HEK293 (cell line): ENCODE results near the gene NEURL2.

Experiments used
- CTCF ChIA-PET: fragments of 350-600 bp; formaldehyde crosslinking; extraction: SDS; loops from one replicate; lab custom pipeline; 2021; ENCODE audit warnings: antibody characterized with exemption; lab: Yijun Ruan, JAX
- POLR2A ChIA-PET: fragments of 300-600 bp; formaldehyde crosslinking; extraction: SDS; loops from one replicate; lab custom pipeline; 2020; ENCODE audit warnings: antibody characterized with exemption, inconsistent platforms; lab: Yijun Ruan, JAX
- H3K27ac ChIP-seq: fragments of 200-500 bp; sonication (Bioruptor generic); 2 replicates; pipeline ENCODE4 v1.5.1; 2014; ENCODE audit warnings: low read depth, low read length, control low read depth, inconsistent platforms; ENCODE audit errors: extremely low read depth
- H3K36me3 ChIP-seq, 2 experiments: fragments of 200-500 bp in 1 of 2; sonication (Bioruptor generic) in 1 of 2; 1 replicate in 1 of 2; 2 replicates in 1 of 2; pipeline ENCODE4 v1.5.1; 2014 to 2017; ENCODE audit warnings: inconsistent platforms in 2 of 2, low read length in 2 of 2; ENCODE audit not compliant: control insufficient read depth in 2 of 2, insufficient read depth in 1 of 2
- H3K4me1 ChIP-seq: fragments of 200-500 bp; sonication (Bioruptor generic); 2 replicates; pipeline ENCODE4 v1.5.1; 2014; ENCODE audit warnings: mild to moderate bottlenecking, low read length, inconsistent platforms; ENCODE audit not compliant: control insufficient read depth, insufficient read depth
- H3K4me3 ChIP-seq: 2 replicates; pipeline ENCODE4 v1.5.1; 2011; ENCODE audit warnings: low read depth, mild to moderate bottlenecking, control low read depth, low read length, moderate library complexity
- H3K9me3 ChIP-seq: fragments of 200-500 bp; sonication (Bioruptor generic); 2 replicates; pipeline ENCODE4 v1.5.1; 2014; ENCODE audit warnings: low read depth, low read length, inconsistent platforms; ENCODE audit not compliant: control insufficient read depth, insufficient read depth
- KLF16 ChIP-seq: fragments of 450-650 bp; formaldehyde crosslinking; IDR thresholded peaks from 2 replicates; pipeline ENCODE4 v1.5.1; 2017; ENCODE audit warnings: missing biosample characterization, missing genetic modification characterization
- SCRT2 ChIP-seq: fragments of 450-650 bp; formaldehyde crosslinking; IDR thresholded peaks from 2 replicates; pipeline ENCODE4 v1.5.1; 2016; ENCODE audit warnings: missing biosample characterization, missing genetic modification characterization
- SP3 ChIP-seq: fragments of 450-650 bp; formaldehyde crosslinking; IDR thresholded peaks from 2 replicates; pipeline ENCODE4 v1.5.1; 2016; ENCODE audit warnings: missing biosample characterization, missing genetic modification characterization
- ZBTB8A ChIP-seq: fragments of 450-650 bp; formaldehyde crosslinking; IDR thresholded peaks from 2 replicates; pipeline ENCODE4 v1.5.1; 2016; ENCODE audit warnings: missing biosample characterization, missing genetic modification characterization
- ZFP37 ChIP-seq: fragments of 450-650 bp; formaldehyde crosslinking; IDR thresholded peaks from 2 replicates; pipeline ENCODE4 v1.5.1; 2016; ENCODE audit warnings: missing biosample characterization, missing genetic modification characterization
- ZIC2 ChIP-seq: fragments of 450-650 bp; formaldehyde crosslinking; IDR thresholded peaks from 2 replicates; pipeline ENCODE4 v1.5.1; 2016; ENCODE audit warnings: missing biosample characterization, missing genetic modification characterization
- ZNF10 ChIP-seq: fragments of 450-650 bp; formaldehyde crosslinking; IDR thresholded peaks from 2 replicates; pipeline ENCODE4 v1.5.1; 2017; ENCODE audit warnings: missing biosample characterization, missing genetic modification characterization
- ZNF132 ChIP-seq: fragments of 450-650 bp; formaldehyde crosslinking; IDR thresholded peaks from 2 replicates; pipeline ENCODE4 v1.5.1; 2017; ENCODE audit warnings: missing biosample characterization, missing genetic modification characterization, borderline replicate concordance
- ZNF140 ChIP-seq: fragments of 450-650 bp; formaldehyde crosslinking; IDR thresholded peaks from 2 replicates; pipeline ENCODE4 v1.5.1; 2016; ENCODE audit warnings: missing biosample characterization, missing genetic modification characterization
- ZNF169 ChIP-seq: fragments of 450-650 bp; formaldehyde crosslinking; IDR thresholded peaks from 2 replicates; pipeline ENCODE4 v1.5.1; 2016; ENCODE audit warnings: missing biosample characterization, missing genetic modification characterization
- ZNF184 ChIP-seq: fragments of 450-650 bp; IDR thresholded peaks from 2 replicates; pipeline ENCODE4 v1.5.1; 2018; ENCODE audit warnings: missing biosample characterization, mild to moderate bottlenecking, missing genetic modification characterization
- ZNF202 ChIP-seq: fragments of 450-650 bp; formaldehyde crosslinking; IDR thresholded peaks from 2 replicates; pipeline ENCODE4 v1.5.1; 2016; ENCODE audit warnings: missing biosample characterization, missing genetic modification characterization, borderline replicate concordance
- ZNF223 ChIP-seq: fragments of 450-650 bp; formaldehyde crosslinking; IDR thresholded peaks from 2 replicates; pipeline ENCODE4 v1.5.1; 2016; ENCODE audit warnings: missing biosample characterization, missing genetic modification characterization
- ZNF311 ChIP-seq: fragments of 450-650 bp; formaldehyde crosslinking; IDR thresholded peaks from 2 replicates; pipeline ENCODE4 v1.5.1; 2017; ENCODE audit warnings: missing biosample characterization, missing genetic modification characterization, borderline replicate concordance
- ZNF335 ChIP-seq: fragments of 450-650 bp; formaldehyde crosslinking; conservative IDR thresholded peaks from 2 replicates; pipeline ENCODE4 v1.5.1; 2016; ENCODE audit warnings: missing biosample characterization, missing genetic modification characterization
- ZNF433 ChIP-seq: fragments of 450-650 bp; formaldehyde crosslinking; IDR thresholded peaks from 2 replicates; pipeline ENCODE4 v1.5.1; 2016; ENCODE audit warnings: missing biosample characterization, missing genetic modification characterization, low read depth
- ZNF501 ChIP-seq: fragments of 450-650 bp; formaldehyde crosslinking; IDR thresholded peaks from 2 replicates; pipeline ENCODE4 v1.5.1; 2016; ENCODE audit warnings: missing biosample characterization, missing genetic modification characterization
- ZNF843 ChIP-seq: fragments of 450-650 bp; formaldehyde crosslinking; IDR thresholded peaks from 2 replicates; pipeline ENCODE4 v1.5.1; 2016; ENCODE audit warnings: missing biosample characterization, missing genetic modification characterization
- ZSCAN16 ChIP-seq: fragments of 450-650 bp; formaldehyde crosslinking; IDR thresholded peaks from 2 replicates; pipeline ENCODE4 v1.5.1; 2016; ENCODE audit warnings: missing biosample characterization, missing genetic modification characterization
- ZXDB ChIP-seq: fragments of 450-650 bp; formaldehyde crosslinking; IDR thresholded peaks from 2 replicates; pipeline ENCODE4 v1.5.1; 2016; ENCODE audit warnings: missing biosample characterization, missing genetic modification characterization
- TF ChIP-seq, protein P1 (sequence below): fragments of 450-650 bp; formaldehyde crosslinking; IDR thresholded peaks from 2 replicates; pipeline ENCODE4 v1.5.1; 2016; ENCODE audit warnings: missing biosample characterization, missing genetic modification characterization
- TF ChIP-seq, protein P2 (sequence below): fragments of 450-650 bp; formaldehyde crosslinking; IDR thresholded peaks from 2 replicates; pipeline ENCODE4 v1.5.1; 2016; ENCODE audit warnings: missing biosample characterization, missing genetic modification characterization
- TF ChIP-seq, protein P3 (sequence below): fragments of 450-650 bp; formaldehyde crosslinking; IDR thresholded peaks from 2 replicates; pipeline ENCODE4 v1.5.1; 2016; ENCODE audit warnings: missing biosample characterization, missing genetic modification characterization
- TF ChIP-seq, protein P4 (sequence below): IDR thresholded peaks from 2 replicates; pipeline ENCODE4 v1.6.1; 2011; ENCODE audit warnings: mild to moderate bottlenecking, low read depth, low read length, borderline replicate concordance
- TF ChIP-seq, protein P5 (sequence below): fragments of 450-650 bp; formaldehyde crosslinking; optimal IDR thresholded peaks from 2 replicates; pipeline ENCODE3; 2016; ENCODE audit warnings: missing biosample characterization, mild to moderate bottlenecking, missing genetic modification characterization
- TF ChIP-seq, protein P6 (sequence below): fragments of 450-650 bp; formaldehyde crosslinking; IDR thresholded peaks from 2 replicates; pipeline ENCODE4 v1.5.1; 2016; ENCODE audit warnings: missing biosample characterization, missing genetic modification characterization

Gene NEURL2

DNA sequence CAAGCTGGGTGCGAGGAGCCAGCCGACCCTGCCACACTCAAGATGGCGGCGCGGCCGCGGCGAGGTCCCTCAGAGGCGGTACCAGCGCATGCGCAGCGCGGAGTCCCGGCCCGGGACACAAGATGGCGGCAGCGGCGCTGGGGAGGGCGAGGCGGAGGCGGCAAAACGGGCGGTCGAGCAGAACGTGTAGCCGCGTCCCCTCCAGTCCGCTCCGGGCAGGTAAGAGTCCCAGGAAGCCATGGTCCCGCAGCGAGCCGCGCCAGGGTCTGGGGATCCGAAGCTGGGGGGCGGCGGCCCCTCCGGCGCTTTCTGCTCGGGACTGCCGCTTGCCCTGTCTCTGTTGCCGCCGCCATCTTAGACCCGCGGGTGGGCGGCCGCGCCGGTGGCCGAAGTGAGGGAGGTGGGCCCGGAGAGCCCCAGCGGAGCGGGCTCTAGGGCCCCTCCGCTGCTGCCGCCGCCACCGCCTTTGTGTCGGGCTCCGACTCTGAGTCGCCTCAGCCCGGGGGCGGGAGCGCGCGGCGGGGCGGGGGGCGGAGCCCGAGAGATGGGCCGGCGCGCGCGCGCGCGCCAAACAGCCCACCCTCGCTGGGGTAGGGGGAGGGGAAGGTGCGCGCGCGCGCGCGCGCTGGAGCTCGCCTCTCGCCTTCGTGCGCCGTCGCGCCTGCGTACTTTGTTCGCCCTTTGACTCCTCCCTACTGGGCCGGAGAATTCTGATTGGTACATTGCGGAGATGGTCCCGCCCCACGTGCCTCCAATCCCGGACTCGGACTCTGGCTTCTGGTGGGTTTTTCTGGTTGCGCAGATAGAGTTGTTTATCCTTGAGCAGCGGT, 43.8 kb upstream of the NEURL2 start, which contains the start of gene PCIF1:
PCIF1 (plus strand) TSS at position 98 of the 830 bp plus-strand sequence. CDS start 4,317 bp downstream, outside the sequence.
- H3K27ac ChIP-seq: peak within 1 kb of the TSS; percentile 98
- peaks cover 0 to 22% of the 10 kb centered on the region in 2 experiments; a peak in 1 of 3 replicates for H3K36me3 ChIP-seq
- H3K4me1 ChIP-seq: peaks cover 9% of the 10 kb centered on the region
- peak within 1 kb of the TSS; percentile 96 for H3K4me3 ChIP-seq
- CTCF ChIA-PET: interaction anchor here (0.8 to 3.3 kb wide), 4 partner anchors 15 to 52 kb away, joined by 3 to 18 read pairs (median 3); no protein-coding TSS in a partner anchor
- no peaks in the 10 kb centered on the region for H3K9me3 ChIP-seq
- POLR2A ChIA-PET: interaction anchor here (0.6 to 3.4 kb wide), 35 partner anchors 9 to 1436 kb away, joined by 3 to 28 read pairs (median 4); partner anchors contain the start of genes ACOT8, CTSA, DNTTIP1 and NEURL2
- TF ChIP-seq ZNF311 (tag by site-specific recombination) (no peak), ZNF140 (tag by site-specific recombination) (no peak), ZNF202 (tag by site-specific recombination) (no peak), ZNF10 (tag by site-specific recombination) (peak; percentile 49; the same call in 1 of the 2 replicates), SCRT2 (tag by site-specific recombination) (no peak), ZNF132 (tag by site-specific recombination) (no peak), ZBTB8A (peak; percentile 81), ZXDB (peak; percentile 95), ZNF169 (tag by site-specific recombination) (peak; percentile 64; the same call in 1 of the 2 replicates), ZNF843 (tag by site-specific recombination) (0 out of 2 replicates have a peak, but pooled peaks have one; percentile 30), ZSCAN16 (tag by site-specific recombination) (0 out of 2 replicates have a peak, but pooled peaks have one; percentile 57), KLF16 (tag by site-specific recombination) (peak; percentile 99; the same call in 1 of the 2 replicates), ZNF184 (tag by site-specific recombination) (peak; percentile 47; the same call in 1 of the 2 replicates), ZFP37 (tag by site-specific recombination) (peak; percentile 93), ZNF223 (tag by site-specific recombination) (no peak), ZIC2 (peak; percentile 3; the same call in 1 of the 2 replicates), SP3 (tag by site-specific recombination) (peak; percentile 99), ZNF335 (no peak), ZNF433 (tag by site-specific recombination) (no peak), ZNF501 (tag by site-specific recombination) (peak; percentile 54)
- TF ChIP-seq, protein P1, sequence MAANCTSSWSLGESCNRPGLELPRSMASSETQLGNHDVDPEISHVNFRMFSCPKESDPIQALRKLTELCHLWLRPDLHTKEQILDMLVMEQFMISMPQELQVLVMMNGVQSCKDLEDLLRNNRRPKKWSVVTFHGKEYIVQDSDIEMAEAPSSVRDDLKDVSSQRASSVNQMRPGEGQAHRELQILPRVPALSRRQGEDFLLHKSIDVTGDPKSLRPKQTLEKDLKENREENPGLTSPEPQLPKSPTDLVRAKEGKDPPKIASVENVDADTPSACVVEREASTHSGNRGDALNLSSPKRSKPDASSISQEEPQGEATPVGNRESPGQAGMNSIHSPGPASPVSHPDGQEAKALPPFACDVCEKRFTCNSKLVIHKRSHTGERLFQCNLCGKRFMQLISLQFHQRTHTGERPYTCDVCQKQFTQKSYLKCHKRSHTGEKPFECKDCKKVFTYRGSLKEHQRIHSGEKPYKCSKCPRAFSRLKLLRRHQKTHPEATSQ (tag by site-specific recombination): peak; percentile 92
- TF ChIP-seq, protein P2, sequence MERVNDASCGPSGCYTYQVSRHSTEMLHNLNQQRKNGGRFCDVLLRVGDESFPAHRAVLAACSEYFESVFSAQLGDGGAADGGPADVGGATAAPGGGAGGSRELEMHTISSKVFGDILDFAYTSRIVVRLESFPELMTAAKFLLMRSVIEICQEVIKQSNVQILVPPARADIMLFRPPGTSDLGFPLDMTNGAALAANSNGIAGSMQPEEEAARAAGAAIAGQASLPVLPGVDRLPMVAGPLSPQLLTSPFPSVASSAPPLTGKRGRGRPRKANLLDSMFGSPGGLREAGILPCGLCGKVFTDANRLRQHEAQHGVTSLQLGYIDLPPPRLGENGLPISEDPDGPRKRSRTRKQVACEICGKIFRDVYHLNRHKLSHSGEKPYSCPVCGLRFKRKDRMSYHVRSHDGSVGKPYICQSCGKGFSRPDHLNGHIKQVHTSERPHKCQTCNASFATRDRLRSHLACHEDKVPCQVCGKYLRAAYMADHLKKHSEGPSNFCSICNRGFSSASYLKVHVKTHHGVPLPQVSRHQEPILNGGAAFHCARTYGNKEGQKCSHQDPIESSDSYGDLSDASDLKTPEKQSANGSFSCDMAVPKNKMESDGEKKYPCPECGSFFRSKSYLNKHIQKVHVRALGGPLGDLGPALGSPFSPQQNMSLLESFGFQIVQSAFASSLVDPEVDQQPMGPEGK (tag by site-specific recombination): peak; percentile 95
- TF ChIP-seq, protein P3, sequence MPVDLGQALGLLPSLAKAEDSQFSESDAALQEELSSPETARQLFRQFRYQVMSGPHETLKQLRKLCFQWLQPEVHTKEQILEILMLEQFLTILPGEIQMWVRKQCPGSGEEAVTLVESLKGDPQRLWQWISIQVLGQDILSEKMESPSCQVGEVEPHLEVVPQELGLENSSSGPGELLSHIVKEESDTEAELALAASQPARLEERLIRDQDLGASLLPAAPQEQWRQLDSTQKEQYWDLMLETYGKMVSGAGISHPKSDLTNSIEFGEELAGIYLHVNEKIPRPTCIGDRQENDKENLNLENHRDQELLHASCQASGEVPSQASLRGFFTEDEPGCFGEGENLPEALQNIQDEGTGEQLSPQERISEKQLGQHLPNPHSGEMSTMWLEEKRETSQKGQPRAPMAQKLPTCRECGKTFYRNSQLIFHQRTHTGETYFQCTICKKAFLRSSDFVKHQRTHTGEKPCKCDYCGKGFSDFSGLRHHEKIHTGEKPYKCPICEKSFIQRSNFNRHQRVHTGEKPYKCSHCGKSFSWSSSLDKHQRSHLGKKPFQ (tag by site-specific recombination): no peak
- TF ChIP-seq, protein P4, sequence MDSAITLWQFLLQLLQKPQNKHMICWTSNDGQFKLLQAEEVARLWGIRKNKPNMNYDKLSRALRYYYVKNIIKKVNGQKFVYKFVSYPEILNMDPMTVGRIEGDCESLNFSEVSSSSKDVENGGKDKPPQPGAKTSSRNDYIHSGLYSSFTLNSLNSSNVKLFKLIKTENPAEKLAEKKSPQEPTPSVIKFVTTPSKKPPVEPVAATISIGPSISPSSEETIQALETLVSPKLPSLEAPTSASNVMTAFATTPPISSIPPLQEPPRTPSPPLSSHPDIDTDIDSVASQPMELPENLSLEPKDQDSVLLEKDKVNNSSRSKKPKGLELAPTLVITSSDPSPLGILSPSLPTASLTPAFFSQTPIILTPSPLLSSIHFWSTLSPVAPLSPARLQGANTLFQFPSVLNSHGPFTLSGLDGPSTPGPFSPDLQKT: no peak; the same call in 1 of the 2 replicates
- TF ChIP-seq, protein P5, sequence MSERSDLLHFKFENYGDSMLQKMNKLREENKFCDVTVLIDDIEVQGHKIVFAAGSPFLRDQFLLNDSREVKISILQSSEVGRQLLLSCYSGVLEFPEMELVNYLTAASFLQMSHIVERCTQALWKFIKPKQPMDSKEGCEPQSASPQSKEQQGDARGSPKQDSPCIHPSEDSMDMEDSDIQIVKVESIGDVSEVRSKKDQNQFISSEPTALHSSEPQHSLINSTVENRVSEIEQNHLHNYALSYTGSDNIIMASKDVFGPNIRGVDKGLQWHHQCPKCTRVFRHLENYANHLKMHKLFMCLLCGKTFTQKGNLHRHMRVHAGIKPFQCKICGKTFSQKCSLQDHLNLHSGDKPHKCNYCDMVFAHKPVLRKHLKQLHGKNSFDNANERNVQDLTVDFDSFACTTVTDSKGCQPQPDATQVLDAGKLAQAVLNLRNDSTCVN (tag by site-specific recombination): peak; percentile 88
- TF ChIP-seq, protein P6, sequence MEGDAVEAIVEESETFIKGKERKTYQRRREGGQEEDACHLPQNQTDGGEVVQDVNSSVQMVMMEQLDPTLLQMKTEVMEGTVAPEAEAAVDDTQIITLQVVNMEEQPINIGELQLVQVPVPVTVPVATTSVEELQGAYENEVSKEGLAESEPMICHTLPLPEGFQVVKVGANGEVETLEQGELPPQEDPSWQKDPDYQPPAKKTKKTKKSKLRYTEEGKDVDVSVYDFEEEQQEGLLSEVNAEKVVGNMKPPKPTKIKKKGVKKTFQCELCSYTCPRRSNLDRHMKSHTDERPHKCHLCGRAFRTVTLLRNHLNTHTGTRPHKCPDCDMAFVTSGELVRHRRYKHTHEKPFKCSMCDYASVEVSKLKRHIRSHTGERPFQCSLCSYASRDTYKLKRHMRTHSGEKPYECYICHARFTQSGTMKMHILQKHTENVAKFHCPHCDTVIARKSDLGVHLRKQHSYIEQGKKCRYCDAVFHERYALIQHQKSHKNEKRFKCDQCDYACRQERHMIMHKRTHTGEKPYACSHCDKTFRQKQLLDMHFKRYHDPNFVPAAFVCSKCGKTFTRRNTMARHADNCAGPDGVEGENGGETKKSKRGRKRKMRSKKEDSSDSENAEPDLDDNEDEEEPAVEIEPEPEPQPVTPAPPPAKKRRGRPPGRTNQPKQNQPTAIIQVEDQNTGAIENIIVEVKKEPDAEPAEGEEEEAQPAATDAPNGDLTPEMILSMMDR (tag by site-specific recombination): no peak; the same call in 1 of the 2 replicates
